Activated T-helper 1 cell treated with anti-CD3 and anti-CD28 coated beads, Interleukin-12 subunit alpha, Interleukin-12 subunit beta, Interleukin-2, Interleukin-4 antibody, amounts not matched to agents 30 ng/mL and 10 ng/mL and 1 ng/mL, durations not matched to agents 14 hours and 24 hours and 36 hours (primary cell): ENCODE data around the gene ING4. TPM values are rescaled to one million over a fixed set of nuclear protein-coding genes. Genes with fewer than 3 reads are reported as not detected.
A peak's percentile ranks its signal among the peaks of the same experiment; 100 is the strongest.

Experiments used
- DNase-seq: peaks from one replicate; pipeline ENCODE4 v3.0.0; 2021; ENCODE audit warnings: low spot score
- H3K27ac Mint-ChIP-seq: one replicate; pipeline ENCODE4 v1.8.0; 2021; ENCODE audit warnings: mild to moderate bottlenecking, mixed read lengths
- H3K27me3 Mint-ChIP-seq: one replicate; pipeline ENCODE4 v1.8.0; 2022; ENCODE audit warnings: mild to moderate bottlenecking, moderate library complexity, mixed read lengths; ENCODE audit not compliant: insufficient read depth
- H3K36me3 Mint-ChIP-seq: one replicate; pipeline ENCODE4 v1.8.0; 2021; ENCODE audit warnings: low read depth, mixed read lengths
- H3K4me1 Mint-ChIP-seq: one replicate; pipeline ENCODE4 v1.8.0; 2021; ENCODE audit warnings: low read depth, mixed read lengths
- H3K4me3 Mint-ChIP-seq: one replicate; pipeline ENCODE4 v1.8.0; 2021; ENCODE audit warnings: mild to moderate bottlenecking, moderate library complexity, mixed read lengths
- H3K9me3 Mint-ChIP-seq: one replicate; pipeline ENCODE4 v1.8.0; 2021; ENCODE audit warnings: mixed read lengths
- intact Hi-C: fragments of 100-400 bp; cut with micrococcal nuclease; formaldehyde crosslinking; loops from one replicate; pipeline ENCODE4 v1.15.1; 2024
- total RNA-seq: library from RNA; stranded (reverse); gene quantifications from 2 replicates; pipeline ENCODE4 v1.2.3, GENCODE V29; 2022

The ING4 gene
- total RNA-seq, 1 donor from 2014 or later: 14.6 TPM

- H3K9me3 Mint-ChIP-seq: no peaks in the 10 kb centered on the region
- peak; percentile 49 for DNase-seq
- H3K27ac Mint-ChIP-seq: peak overlapping the region; percentile 93
- H3K36me3 Mint-ChIP-seq: peaks cover 39% of the 10 kb centered on the region
- no peaks in the 10 kb centered on the region for H3K27me3 Mint-ChIP-seq
- no peak overlapping the region for H3K4me3 Mint-ChIP-seq
- H3K4me1 Mint-ChIP-seq: peaks cover 49% of the 10 kb centered on the region
- intact Hi-C loops: loop anchor here (1.0 to 10.0 kb wide), 12 partner anchors 32 to 508 kb away; partner anchors contain the start of genes GAPDH, ING4, LAG3 and MLF2
Observed at GRCh38 chr12:6606331-6607131, 56.4 kb downstream of the ING4 start.

GRCh38 chr12:6605421-6606330, 57.2 kb downstream of the ING4 start:
- Mint-ChIP-seq H3K4me3 (no peak overlapping the region), H3K4me1 (peaks cover 46% of the 10 kb centered on the region), H3K36me3 (peaks cover 48% of the 10 kb centered on the region), H3K27ac (peak overlapping the region; percentile 93), H3K9me3 (no peaks in the 10 kb centered on the region), H3K27me3 (no peaks in the 10 kb centered on the region)
- intact Hi-C loops: loop anchor here (2.0 to 10.0 kb wide), 8 partner anchors 31 to 509 kb away; partner anchors contain the start of genes LAG3, MRPL51, PTPN6 and TPI1
- DNase-seq: peak; percentile 25

- peaks cover 60% of the 10 kb centered on the region for H3K36me3 Mint-ChIP-seq
- intact Hi-C loops: loop anchor here (2.0 to 10.0 kb wide), 6 partner anchors 134 to 510 kb away; partner anchors contain the start of genes LAG3, PTPN6, TPI1 and VAMP1
- no peak overlapping the region for H3K4me3 Mint-ChIP-seq
- no peaks in the 10 kb centered on the region for H3K27me3 Mint-ChIP-seq
- H3K4me1 Mint-ChIP-seq: peaks cover 46% of the 10 kb centered on the region
- DNase-seq: no peak
- H3K27ac Mint-ChIP-seq: peak overlapping the region; percentile 93
- no peaks in the 10 kb centered on the region for H3K9me3 Mint-ChIP-seq
Observed at GRCh38 chr12:6604259-6605029, 58.5 kb downstream of the ING4 start.

GRCh38 chr12:6603095-6603567, 59.8 kb downstream of the ING4 start:
- Mint-ChIP-seq H3K4me1 (peaks cover 46% of the 10 kb centered on the region), H3K9me3 (no peaks in the 10 kb centered on the region), H3K27ac (peak overlapping the region; percentile 82), H3K4me3 (no peak overlapping the region), H3K27me3 (no peaks in the 10 kb centered on the region), H3K36me3 (peaks cover 66% of the 10 kb centered on the region)
- intact Hi-C loops: loop anchor here (10.0 kb wide), 1 partner anchor 512 kb away; no protein-coding TSS in a partner anchor
- DNase-seq: no peak

- no peak for DNase-seq
- H3K4me3 Mint-ChIP-seq: no peak overlapping the region
- no peaks in the 10 kb centered on the region for H3K9me3 Mint-ChIP-seq
- H3K36me3 Mint-ChIP-seq: peaks cover 71% of the 10 kb centered on the region
- peaks cover 46% of the 10 kb centered on the region for H3K4me1 Mint-ChIP-seq
- H3K27ac Mint-ChIP-seq: peak overlapping the region; percentile 74
- no peaks in the 10 kb centered on the region for H3K27me3 Mint-ChIP-seq
- intact Hi-C loops: loop anchor here (10.0 kb wide), 1 partner anchor 512 kb away; no protein-coding TSS in a partner anchor
Observed at GRCh38 chr12:6602526-6602925, 60.4 kb downstream of the ING4 start.

Other genes with a start within 250 kb of the ING4 start
- gene CD27, start 218.2 kb downstream of the ING4 start, total RNA-seq: 82.1 and 82.3 TPM in 2 replicates
- gene TAPBPL, start 211.1 kb downstream of the ING4 start, total RNA-seq: 34.1 and 34.3 TPM in 2 replicates
- gene VAMP1, start 192.4 kb downstream of the ING4 start, total RNA-seq: 49.7 and 52.8 TPM in 2 replicates
- 250 and 258 TPM in 2 replicates for gene MRPL51, start 169.9 kb downstream of the ING4 start, total RNA-seq
- gene NCAPD2, start 169.0 kb downstream of the ING4 start, total RNA-seq: 91.6 and 93.4 TPM in 2 replicates
- 4,315 and 4,318 TPM in 2 replicates for gene GAPDH, start 128.6 kb downstream of the ING4 start, total RNA-seq
- 19.5 and 19.9 TPM in 2 replicates for gene IFFO1, start 107.1 kb downstream of the ING4 start, total RNA-seq
- gene NOP2, start 94.8 kb downstream of the ING4 start, total RNA-seq: 194 and 196 TPM in 2 replicates
- gene CHD4, start 55.7 kb downstream of the ING4 start, total RNA-seq: 348 and 368 TPM in 2 replicates
- gene LPAR5, start 27.2 kb downstream of the ING4 start, total RNA-seq: 2.8 and 3.1 TPM in 2 replicates
- gene ACRBP, start 15.7 kb downstream of the ING4 start, total RNA-seq: 0.83 and 1.0 TPM in 2 replicates
- gene ZNF384, start 26.3 kb upstream of the ING4 start, total RNA-seq: 79.6 and 89.8 TPM in 2 replicates
- gene PIANP, start 37.7 kb upstream of the ING4 start, total RNA-seq: 0.07 and 0.08 TPM in 2 replicates
- 34.6 and 36.2 TPM in 2 replicates for gene COPS7A, start 60.9 kb upstream of the ING4 start, total RNA-seq
- 159 and 161 TPM in 2 replicates for gene MLF2, start 90.0 kb upstream of the ING4 start, total RNA-seq
- gene PTMS, start 103.2 kb upstream of the ING4 start, total RNA-seq: 247 and 262 TPM in 2 replicates
- gene LAG3, start 109.4 kb upstream of the ING4 start, total RNA-seq: 268 and 275 TPM in 2 replicates
- gene CD4, start 126.4 kb upstream of the ING4 start, total RNA-seq: 311 TPM in 2 replicates
- gene GPR162, start 158.7 kb upstream of the ING4 start, total RNA-seq: 0.29 and 0.32 TPM in 2 replicates
- gene P3H3, start 165.3 kb upstream of the ING4 start, total RNA-seq: 3.5 and 4.0 TPM in 2 replicates
- 1.6 and 1.7 TPM in 2 replicates for gene GNB3, start 177.8 kb upstream of the ING4 start, total RNA-seq
- 27.2 and 32.5 TPM in 2 replicates for gene CDCA3, start 188.2 kb upstream of the ING4 start, total RNA-seq
- 116 and 127 TPM in 2 replicates for gene USP5, start 189.0 kb upstream of the ING4 start, total RNA-seq
- 1,427 and 1,438 TPM in 2 replicates for gene TPI1, start 204.4 kb upstream of the ING4 start, total RNA-seq
- gene SPSB2, start 210.2 kb upstream of the ING4 start, total RNA-seq: 3.4 and 4.7 TPM in 2 replicates
- gene LRRC23, start 241.7 kb upstream of the ING4 start, total RNA-seq: 5.3 and 5.6 TPM in 2 replicates